RWPE1 (cell line): ENCODE measurements around the gene PPP2R1A.

Source experiments
- CTCF ChIA-PET: fragments of 350-600 bp; sonication (Branson Sonifier 250); formaldehyde crosslinking; extraction: SDS; loops from one replicate; lab custom pipeline; 2021; lab: Yijun Ruan, JAX
- POLR2A ChIA-PET: fragments of 400-600 bp; formaldehyde crosslinking; extraction: SDS; loops from one replicate; lab custom pipeline; 2020; ENCODE audit warnings: antibody characterized with exemption; ENCODE audit not compliant: low non-redundant PET; lab: Yijun Ruan, JAX
- DNase-seq: peaks from one replicate; pipeline ENCODE4 v3.0.0; 2012; ENCODE audit warnings: low spot score
- H3K27ac ChIP-seq: fragments of 450-650 bp; 2 replicates; pipeline ENCODE4 v1.5.1; 2017
- CTCF ChIP-seq: fragments of 450-650 bp; conservative IDR thresholded peaks from 2 replicates; pipeline ENCODE4 v1.5.1; 2017; ENCODE audit warnings: low read depth, mild to moderate bottlenecking

Gene PPP2R1A

GRCh38 chr19:52269338-52270261 is 79.7 kb downstream of the PPP2R1A start, which contains the start of gene ZNF766:
Gene ZNF766, plus strand, starts transcription at chr19:52269587. Its CDS starts 27 bp downstream, at chr19:52269614.
- peak; percentile 93 for DNase-seq
- peak within 1 kb of the TSS; percentile 93 for H3K27ac ChIP-seq
- CTCF ChIA-PET, result no interaction called here
- TF ChIP-seq CTCF, result no peak
- POLR2A ChIA-PET, result no interaction called here

- CTCF ChIA-PET, result no interaction called here
- H3K27ac ChIP-seq, result peak overlapping the region; percentile 93
- TF ChIP-seq CTCF, result no peak
- POLR2A ChIA-PET, result no interaction called here
- peak; percentile 5 for DNase-seq
These were observed 80.5 kb downstream of the PPP2R1A start for GRCh38 chr19:52270266-52270885.

- H3K27ac ChIP-seq, result no peak overlapping the region
- POLR2A ChIA-PET, result no interaction called here
- DNase-seq, result no peak
- CTCF ChIA-PET, result no interaction called here
- no peak for TF ChIP-seq CTCF
These were observed 83.4 kb downstream of the PPP2R1A start for GRCh38 chr19:52273301-52273700.

GRCh38 chr19:52274191-52274590 is 84.3 kb downstream of the PPP2R1A start:
- no peak for TF ChIP-seq CTCF
- no peak for DNase-seq
- CTCF ChIA-PET, result no interaction called here
- POLR2A ChIA-PET, result no interaction called here
- no peak overlapping the region for H3K27ac ChIP-seq

GRCh38 chr19:52275988-52276387 is 86.1 kb downstream of the PPP2R1A start:
- H3K27ac ChIP-seq, result no peak overlapping the region
- ChIA-PET CTCF (interaction anchor here (0.7 kb wide), 1 partner anchor 917 kb away, joined by 3 read pairs; no protein-coding TSS in a partner anchor), POLR2A (no interaction called here)
- TF ChIP-seq CTCF, result no peak
- DNase-seq, result no peak

- CTCF ChIA-PET, result interaction anchor here (0.6 kb wide), 1 partner anchor 23 kb away, joined by 4 read pairs; no protein-coding TSS in a partner anchor
- POLR2A ChIA-PET, result no interaction called here
- DNase-seq, result no peak
- TF ChIP-seq CTCF, result no peak
- H3K27ac ChIP-seq, result no peak overlapping the region
These were observed 87.6 kb downstream of the PPP2R1A start for GRCh38 chr19:52277471-52277870.
